HCT116 (cell line): Measurements from ENCODE around the gene GPR78. TPM values are rescaled to one million over a fixed set of nuclear protein-coding genes. Genes with fewer than 3 reads are reported as not detected.

Experiments used
- ATAC-seq: fragments of 200-7000 bp; cut with Tn5 transposase; 2 replicates; pipeline ENCODE4 v1.9.1; 2020; ENCODE audit warnings: mild to moderate bottlenecking, moderate library complexity
- BruUV-seq: library from RNA; stranded (reverse); fragments of 400-500 nt; replicated peaks from 2 replicates; lab custom pipeline; 2021; lab: Mats Ljungman, UMichigan
- CTCF ChIA-PET: fragments of 300-600 bp; sonication (Branson Sonifier 250); formaldehyde crosslinking; loops from one replicate; lab custom pipeline; 2021; ENCODE audit warnings: antibody characterized with exemption; lab: Charles Lee
- POLR2A ChIA-PET: fragments of 300-600, 350-600 bp; sonication (Branson Sonifier 250); formaldehyde crosslinking; loops from one replicate; lab custom pipeline; 2021; ENCODE audit warnings: antibody characterized with exemption; lab: Charles Lee
- RAD21 ChIA-PET, 2 experiments: fragments of 300-600 bp; sonication (Branson Sonifier 250); formaldehyde crosslinking; loops; one replicate each; lab custom pipeline; 2023; ENCODE audit warnings: low total read pairs in 2 of 2; ENCODE audit not compliant: uncharacterized antibody in 2 of 2, unreplicated experiment in 2 of 2, low non-redundant PET in 1 of 2; lab: Charles Lee
- DNase-seq: peaks from one replicate; pipeline ENCODE4 v3.0.0-alpha.2; 2010; ENCODE audit warnings: low read depth, low spot score
- H2AFZ ChIP-seq: fragments of 200-600 bp; shearing (Covaris generic), sonication (generic); 2 replicates; pipeline ENCODE4 v1.6.1; 2017; ENCODE audit warnings: low read depth, mixed run types, mixed read lengths, antibody characterized with exemption, low read length; ENCODE audit not compliant: poor library complexity, severe bottlenecking
- H3K27ac ChIP-seq: 2 replicates; pipeline ENCODE4 v1.5.1; 2012; ENCODE audit warnings: low read depth, low read length
- H3K27me3 ChIP-seq: fragments of 200-600 bp; sonication (generic); 2 replicates; pipeline ENCODE4 v1.6.1; 2016; ENCODE audit warnings: mixed run types, low read length, mixed read lengths; ENCODE audit not compliant: insufficient read depth
- H3K36me3 ChIP-seq, 2 experiments: fragments of 200-500 bp in 1 of 2; fragments of 200-600 bp in 1 of 2; sonication (Bioruptor generic) in 1 of 2; sonication (generic) in 1 of 2; 2 replicates each; pipeline versions ENCODE4 v1.5.1 to v1.6.1; 2014 to 2016; ENCODE audit warnings: low read length in 2 of 2, inconsistent platforms in 1 of 2, mixed read lengths in 1 of 2, mixed run types in 1 of 2; ENCODE audit not compliant: insufficient read depth in 2 of 2, control insufficient read depth in 1 of 2
- H3K4me1 ChIP-seq, 2 experiments: fragments of 200-600 bp in 1 of 2; sonication (generic) in 1 of 2; 2 replicates each; pipeline versions ENCODE4 v1.5.1 to v1.6.1; 2012 to 2017; ENCODE audit warnings: low read length in 2 of 2, inconsistent platforms in 1 of 2, mild to moderate bottlenecking in 1 of 2, mixed read lengths in 1 of 2, mixed run types in 1 of 2, moderate library complexity in 1 of 2; ENCODE audit not compliant: insufficient read depth in 2 of 2, control insufficient read depth in 1 of 2
- H3K4me2 ChIP-seq: fragments of 200-600 bp; sonication (generic); 2 replicates; pipeline ENCODE4 v1.6.1; 2017; ENCODE audit warnings: mixed run types, low read length, mixed read lengths
- H3K4me3 ChIP-seq, 2 experiments: fragments of 200-600 bp in 1 of 2; sonication (generic) in 1 of 2; replicated peaks in 1 of 2; 2 replicates each; pipeline ENCODE4 v1.5.1; 2011 to 2016; ENCODE audit warnings: low read length in 2 of 2, control low read depth in 1 of 2, low read depth in 1 of 2, mild to moderate bottlenecking in 1 of 2, mixed read lengths in 1 of 2, mixed run types in 1 of 2
- H3K79me2 ChIP-seq: fragments of 200-600 bp; sonication (generic); 2 replicates; pipeline ENCODE4 v1.6.1; 2017; ENCODE audit warnings: mild to moderate bottlenecking, mixed run types, low read length, moderate library complexity, mixed read lengths; ENCODE audit not compliant: insufficient read depth
- H3K9ac ChIP-seq: fragments of 200-600 bp; sonication (generic); 2 replicates; pipeline ENCODE4 v1.6.1; 2016; ENCODE audit warnings: low read length, mixed read lengths
- H3K9me2 ChIP-seq: fragments of 200-600 bp; sonication (generic), shearing (Covaris generic); 2 replicates; pipeline ENCODE4 v1.6.1; 2017; ENCODE audit warnings: mixed run types, mild to moderate bottlenecking, moderate library complexity; ENCODE audit not compliant: insufficient read depth
- H3K9me3 ChIP-seq, 2 experiments: fragments of 200-500 bp in 1 of 2; fragments of 200-600 bp in 1 of 2; sonication (Bioruptor generic) in 1 of 2; sonication (generic) in 1 of 2; 2 replicates each; pipeline ENCODE4 v1.6.1; 2014 to 2017; ENCODE audit warnings: low read length in 2 of 2, mixed read lengths in 2 of 2, inconsistent platforms in 1 of 2, low read depth in 1 of 2, mild to moderate bottlenecking in 1 of 2, mixed run types in 1 of 2, moderate library complexity in 1 of 2; ENCODE audit not compliant: control insufficient read depth in 1 of 2, insufficient read depth in 1 of 2
- H4K20me1 ChIP-seq: fragments of 200-600 bp; sonication (generic), shearing (Covaris generic); 2 replicates; pipeline ENCODE4 v1.6.1; 2017; ENCODE audit warnings: mixed run types, mild to moderate bottlenecking, moderate library complexity; ENCODE audit not compliant: insufficient read depth
- CTCF ChIP-seq, 3 experiments: fragments of 200-600 bp in 1 of 3; sonication (generic) in 1 of 3; IDR thresholded peaks in 2 of 3; conservative IDR thresholded peaks in 1 of 3; 2 replicates each; pipeline ENCODE4 v1.5.1; 2012 to 2017; ENCODE audit warnings: low read depth in 2 of 3, low read length in 2 of 3, antibody characterized with exemption in 1 of 3, borderline replicate concordance in 1 of 3, control low read depth in 1 of 3, mild to moderate bottlenecking in 1 of 3, mixed read lengths in 1 of 3, mixed run types in 1 of 3, moderate library complexity in 1 of 3; ENCODE audit not compliant: insufficient read depth in 1 of 3
- EGR1 ChIP-seq: IDR thresholded peaks from 2 replicates; pipeline ENCODE4 v1.6.1; 2012; ENCODE audit warnings: low read depth
- intact Hi-C: fragments of 100-400 bp; cut with micrococcal nuclease; formaldehyde crosslinking; loops from 2 replicates; pipeline ENCODE4 v1.10.0; 2022
- total RNA-seq: library from RNA; stranded (reverse); gene quantifications from one replicate; pipeline ENCODE4 v1.2.1, GENCODE V29; 2021; ENCODE audit not compliant: unreplicated experiment

GPR78 gene
- total RNA-seq, 1 experiment from 2014 or later: not detected

GRCh38 chr4:8547108-8547911 is 32.9 kb upstream of the GPR78 start:
- POLR2A ChIA-PET: interaction anchor here (0.9 to 1.3 kb wide), 2 partner anchors 9 to 10 kb away, joined by 3 to 6 read pairs; no protein-coding TSS in a partner anchor
- H4K20me1 ChIP-seq: no peaks in the 10 kb centered on the region
- CTCF ChIA-PET: interaction anchor here (0.7 to 3.4 kb wide), 9 partner anchors 9 to 370 kb away, joined by 3 to 35 read pairs (median 3); no protein-coding TSS in a partner anchor
- H3K36me3 ChIP-seq: no peaks in the 10 kb centered on the region
- no peaks in the 10 kb centered on the region for H3K9me2 ChIP-seq
- H3K9ac ChIP-seq: no peak overlapping the region
- ATAC-seq (peak; percentile 81), DNase-seq (peak; percentile 56)
- H3K4me3 ChIP-seq: no peak overlapping the region
- H3K27me3 ChIP-seq: 0 out of 2 replicates have a peak, but pooled peaks cover 2% of the 10 kb centered on the region
- H3K4me1 ChIP-seq: peaks cover 0 to 21% of the 10 kb centered on the region in 2 experiments; a peak in 3 of 4 replicates
- H3K9me3 ChIP-seq: no peaks in the 10 kb centered on the region
- RAD21 ChIA-PET: interaction anchor here (0.7 to 1.5 kb wide), 2 partner anchors 79 kb away, joined by 3 to 6 read pairs; no protein-coding TSS in a partner anchor
- H2AFZ ChIP-seq: peak overlapping the region; percentile 71
- BruUV-seq: no TSS peak
- TF ChIP-seq CTCF (IDR thresholded peaks at IDR 0.05 in 2 of 3, conservative IDR thresholded peaks at IDR 0.05 in 1 of 3; ENCODE audit: borderline replicate concordance in 1 of 3, insufficient read depth in 1 of 3, low read depth in 2 of 3, low read length in 2 of 3) (peak in 2 of 3 experiments; percentile 70 to 77; a peak in 4 of 6 replicates), EGR1 (no peak)
- H3K4me2 ChIP-seq: peak overlapping the region; percentile 58
- H3K27ac ChIP-seq: no peak overlapping the region
- intact Hi-C loops: loop anchor here (1.0 to 5.0 kb wide), 4 partner anchors 40 to 305 kb away; no protein-coding TSS in a partner anchor
- H3K79me2 ChIP-seq: no peaks in the 10 kb centered on the region
